NK-92 (cell line): ENCODE data around the gene C22orf15.

Experiments used
- DNase-seq: peaks from one replicate; lab custom pipeline; 2025; ENCODE audit not compliant: unreplicated experiment; lab: John Stamatoyannopoulos, UW

Gene C22orf15

GRCh38 chr22:23786752-23787599 is 24.2 kb downstream of the C22orf15 start, which contains the start of gene SMARCB1:
Gene SMARCB1, plus strand, starts transcription at chr22:23786966. Its CDS starts 204 bp downstream, at chr22:23787170.
- DNase-seq: no peak

GRCh38 chr22:23787600-23787896 is 24.8 kb downstream of the C22orf15 start:
- DNase-seq: no peak

GRCh38 chr22:23787910-23788309 is 25.1 kb downstream of the C22orf15 start:
- no peak for DNase-seq

GRCh38 chr22:23789121-23789520 is 26.3 kb downstream of the C22orf15 start:
- DNase-seq: no peak

- no peak for DNase-seq
Measured at GRCh38 chr22:23789638-23790037, 26.8 kb downstream of the C22orf15 start.

GRCh38 chr22:23790819-23791737 is 28.3 kb downstream of the C22orf15 start:
- DNase-seq: no peak

- DNase-seq: no peak
Measured at GRCh38 chr22:23791738-23792645, 29.2 kb downstream of the C22orf15 start.

GRCh38 chr22:23793326-23793725 is 30.5 kb downstream of the C22orf15 start:
- DNase-seq: no peak

- DNase-seq: no peak
Measured at GRCh38 chr22:23796461-23796860, 33.7 kb downstream of the C22orf15 start.

- no peak for DNase-seq
Measured at GRCh38 chr22:23800297-23801237, 37.8 kb downstream of the C22orf15 start.

GRCh38 chr22:23801238-23801821 is 38.5 kb downstream of the C22orf15 start:
- no peak for DNase-seq

GRCh38 chr22:23801886-23802377 is 39.1 kb downstream of the C22orf15 start:
- DNase-seq: no peak

GRCh38 chr22:23803001-23803819 is 40.4 kb downstream of the C22orf15 start:
- DNase-seq: no peak

- DNase-seq: no peak
Measured at GRCh38 chr22:23804781-23805291, 42.0 kb downstream of the C22orf15 start.

GRCh38 chr22:23806837-23807236 is 44.0 kb downstream of the C22orf15 start:
- DNase-seq: no peak

- DNase-seq: no peak
Measured at GRCh38 chr22:23812378-23812777, 49.6 kb downstream of the C22orf15 start.
